NB4 (cell line): ENCODE measurements around the gene ZNF79.

Experiments
- POLR2A ChIP-seq: IDR thresholded peaks from 2 replicates; pipeline ENCODE4 v1.6.1; 2011; ENCODE audit warnings: mild to moderate bottlenecking; ENCODE audit not compliant: insufficient read length; ENCODE audit errors: extremely low read depth
- TF ChIP-seq, protein P1 (sequence below): IDR thresholded peaks from one replicate; pipeline ENCODE4 v1.5.1; 2012; ENCODE audit warnings: low read depth, low read length

DNA sequence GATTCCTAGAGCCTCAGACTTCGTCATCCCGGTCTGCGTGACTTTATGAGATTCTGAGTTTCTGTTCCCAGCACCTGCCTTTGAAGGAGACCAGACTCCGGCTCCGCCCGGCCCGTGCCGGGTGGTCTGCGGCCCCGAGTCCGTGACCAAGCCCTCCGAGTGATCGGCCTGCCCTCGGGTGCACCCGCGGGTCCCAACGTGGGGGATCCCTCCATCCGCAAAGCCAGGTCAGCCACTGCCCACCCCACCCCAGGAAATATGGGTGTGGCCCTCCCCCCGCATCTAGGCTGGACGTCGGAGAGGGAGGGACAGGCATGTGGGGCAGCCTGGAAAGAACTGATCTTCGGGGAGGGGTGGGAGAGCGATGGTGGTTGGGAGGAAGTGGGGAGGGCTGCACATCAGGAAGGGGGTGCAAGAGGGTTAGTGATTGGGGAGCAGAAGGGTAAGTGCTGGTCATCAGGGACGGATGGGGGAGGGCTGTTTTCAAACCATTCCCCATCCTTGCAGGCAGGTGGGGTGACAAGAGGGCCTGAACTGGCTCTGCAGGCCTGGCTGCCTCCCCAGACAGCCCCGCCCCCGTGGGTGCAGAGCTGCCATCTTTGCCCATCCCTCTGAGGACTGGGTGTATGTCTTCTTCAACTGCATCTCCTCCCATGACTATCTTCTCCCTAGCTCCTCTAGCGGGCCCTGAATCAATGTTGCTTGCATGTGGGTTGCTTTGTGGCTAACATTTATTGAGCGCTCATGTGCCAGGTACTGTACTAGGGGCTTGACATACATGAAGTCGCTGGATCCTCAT is 27.9 kb downstream of the ZNF79 start:
- no peak for TF ChIP-seq POLR2A
- TF ChIP-seq, protein P1, sequence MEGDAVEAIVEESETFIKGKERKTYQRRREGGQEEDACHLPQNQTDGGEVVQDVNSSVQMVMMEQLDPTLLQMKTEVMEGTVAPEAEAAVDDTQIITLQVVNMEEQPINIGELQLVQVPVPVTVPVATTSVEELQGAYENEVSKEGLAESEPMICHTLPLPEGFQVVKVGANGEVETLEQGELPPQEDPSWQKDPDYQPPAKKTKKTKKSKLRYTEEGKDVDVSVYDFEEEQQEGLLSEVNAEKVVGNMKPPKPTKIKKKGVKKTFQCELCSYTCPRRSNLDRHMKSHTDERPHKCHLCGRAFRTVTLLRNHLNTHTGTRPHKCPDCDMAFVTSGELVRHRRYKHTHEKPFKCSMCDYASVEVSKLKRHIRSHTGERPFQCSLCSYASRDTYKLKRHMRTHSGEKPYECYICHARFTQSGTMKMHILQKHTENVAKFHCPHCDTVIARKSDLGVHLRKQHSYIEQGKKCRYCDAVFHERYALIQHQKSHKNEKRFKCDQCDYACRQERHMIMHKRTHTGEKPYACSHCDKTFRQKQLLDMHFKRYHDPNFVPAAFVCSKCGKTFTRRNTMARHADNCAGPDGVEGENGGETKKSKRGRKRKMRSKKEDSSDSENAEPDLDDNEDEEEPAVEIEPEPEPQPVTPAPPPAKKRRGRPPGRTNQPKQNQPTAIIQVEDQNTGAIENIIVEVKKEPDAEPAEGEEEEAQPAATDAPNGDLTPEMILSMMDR: no peak
